Stimulated activated CD4-positive, alpha-beta T cell treated with anti-CD3 and anti-CD28 coated beads, TNF-alpha, amount 100 ng/mL, for 48 hours (primary cell): ENCODE measurements around the gene EXOSC2.

Experiments used
- DNase-seq, 3 donors: peaks; one replicate each; pipeline ENCODE4 v3.0.0-alpha.2; 2020; ENCODE audit warnings: low read depth in 3 of 3

The EXOSC2 gene

GRCh38 chr9:130693426-130694191 is at the start of gene EXOSC2:
Gene EXOSC2, plus strand, starts transcription at chr9:130693780. Its CDS starts 12 bp downstream, at chr9:130693792.
- peak; percentile 94 to 97 (median 95) for DNase-seq

DNA sequence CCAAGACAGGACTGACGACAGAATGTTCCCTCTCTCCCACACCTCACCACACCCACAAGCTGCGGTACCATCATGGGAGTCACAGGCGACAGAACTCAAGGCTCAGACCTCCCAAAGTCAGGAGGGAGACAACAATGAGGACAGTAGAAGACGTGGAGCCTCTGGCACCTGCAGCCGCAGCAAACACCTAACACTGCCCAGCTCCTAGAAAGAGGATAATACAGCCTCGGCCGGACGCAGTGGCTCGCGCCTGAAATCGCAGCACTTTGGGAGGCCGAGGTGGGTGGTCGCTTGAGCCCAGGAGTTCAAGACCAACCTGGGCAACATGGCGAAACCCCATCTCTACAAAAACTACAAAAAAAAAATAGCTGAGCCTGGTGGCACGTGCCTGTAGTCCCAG is 42.4 kb upstream of the EXOSC2 start:
- DNase-seq: no peak

DNA sequence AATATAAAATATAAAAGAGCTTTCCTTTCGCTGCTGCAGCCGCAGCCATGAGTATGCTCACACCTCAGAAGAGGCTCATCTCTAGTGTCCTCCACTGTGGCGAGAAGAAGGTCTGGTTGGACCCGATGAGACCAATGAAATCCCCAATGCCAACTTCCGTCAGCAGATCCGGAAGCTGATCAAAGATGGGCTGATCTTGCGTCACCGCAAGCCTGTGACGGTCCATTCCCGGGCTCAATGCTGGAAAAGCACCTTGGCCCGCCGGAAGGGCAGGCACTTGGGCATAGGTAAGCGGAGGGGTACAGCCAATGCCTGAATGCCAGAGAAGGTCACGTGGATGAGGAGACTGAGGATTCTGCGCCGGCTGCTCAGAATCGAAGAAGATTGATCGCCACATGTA is 41.8 kb upstream of the EXOSC2 start:
- DNase-seq: no peak

GRCh38 chr9:130654879-130655278 is 38.7 kb upstream of the EXOSC2 start:
- DNase-seq: no peak

- DNase-seq: no peak
Observed at GRCh38 chr9:130658893-130659698, 34.5 kb upstream of the EXOSC2 start.

DNA sequence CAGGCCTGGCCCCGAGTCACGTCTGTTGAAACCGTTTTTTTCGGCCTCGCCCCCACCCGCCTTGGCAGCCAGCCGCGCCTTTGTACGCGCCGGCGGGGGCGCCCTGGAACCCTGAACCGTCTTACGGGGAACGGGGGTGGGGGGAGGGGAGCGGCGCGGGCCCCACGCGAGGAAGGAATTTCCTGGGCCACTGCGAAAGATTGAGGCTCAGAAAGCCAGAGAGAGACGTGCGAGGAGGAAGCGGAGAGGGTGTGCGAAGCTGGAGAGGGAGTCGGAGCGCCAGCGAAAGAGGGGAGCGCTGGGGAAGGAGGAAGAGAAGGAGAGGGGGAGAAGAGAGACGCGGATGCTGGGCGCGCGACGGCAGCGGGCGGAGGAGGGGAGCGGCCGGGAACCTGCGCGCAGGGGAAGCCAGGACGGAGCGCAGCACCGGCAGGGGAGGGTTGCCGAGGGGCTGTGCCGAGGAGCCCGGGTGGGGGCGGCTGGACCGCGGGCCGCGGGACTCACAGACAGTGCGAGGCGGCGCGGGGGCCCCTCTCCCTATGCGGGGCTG is 33.8 kb upstream of the EXOSC2 start:
- DNase-seq: no peak

- DNase-seq: no peak
Observed at GRCh38 chr9:130660326-130660682, 33.3 kb upstream of the EXOSC2 start.

DNA sequence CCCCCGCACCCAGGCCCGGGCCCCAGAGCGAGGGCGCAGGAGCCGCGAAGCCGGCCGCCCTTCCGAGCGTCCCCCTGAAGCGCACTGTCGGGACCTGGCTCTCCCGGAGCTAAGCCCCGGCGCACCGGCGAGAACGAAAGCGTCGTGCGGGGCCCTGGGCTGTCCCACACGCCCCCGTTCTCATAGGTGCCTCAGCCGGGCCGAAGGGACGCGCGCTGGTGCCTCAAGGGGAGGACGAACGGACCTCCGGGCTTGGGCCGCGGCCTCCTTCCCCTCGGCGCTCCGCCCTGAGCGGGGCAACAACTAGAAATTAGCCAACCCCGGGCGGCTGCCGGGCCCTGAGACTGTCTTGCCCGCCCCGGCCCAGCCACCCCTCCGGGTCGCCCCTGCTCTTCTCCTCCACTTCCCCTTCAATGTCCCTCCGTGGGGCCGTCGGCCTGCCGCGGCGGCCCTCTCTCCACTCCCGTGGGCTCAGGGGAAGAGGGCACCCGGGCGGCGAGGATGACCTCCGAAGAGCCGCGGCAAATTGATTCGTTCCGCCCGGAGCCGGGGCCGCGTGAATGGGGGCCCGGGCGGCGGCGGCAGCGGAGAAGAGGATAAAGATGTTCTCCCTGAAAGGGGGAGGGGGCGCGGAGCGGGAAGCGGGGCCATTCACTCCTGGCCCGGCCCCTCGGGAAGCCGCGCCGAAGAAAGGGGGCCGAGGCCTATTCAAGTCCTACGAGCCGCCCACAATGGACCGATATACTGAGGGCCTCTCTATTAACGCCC is 32.7 kb upstream of the EXOSC2 start:
- DNase-seq: no peak

DNA sequence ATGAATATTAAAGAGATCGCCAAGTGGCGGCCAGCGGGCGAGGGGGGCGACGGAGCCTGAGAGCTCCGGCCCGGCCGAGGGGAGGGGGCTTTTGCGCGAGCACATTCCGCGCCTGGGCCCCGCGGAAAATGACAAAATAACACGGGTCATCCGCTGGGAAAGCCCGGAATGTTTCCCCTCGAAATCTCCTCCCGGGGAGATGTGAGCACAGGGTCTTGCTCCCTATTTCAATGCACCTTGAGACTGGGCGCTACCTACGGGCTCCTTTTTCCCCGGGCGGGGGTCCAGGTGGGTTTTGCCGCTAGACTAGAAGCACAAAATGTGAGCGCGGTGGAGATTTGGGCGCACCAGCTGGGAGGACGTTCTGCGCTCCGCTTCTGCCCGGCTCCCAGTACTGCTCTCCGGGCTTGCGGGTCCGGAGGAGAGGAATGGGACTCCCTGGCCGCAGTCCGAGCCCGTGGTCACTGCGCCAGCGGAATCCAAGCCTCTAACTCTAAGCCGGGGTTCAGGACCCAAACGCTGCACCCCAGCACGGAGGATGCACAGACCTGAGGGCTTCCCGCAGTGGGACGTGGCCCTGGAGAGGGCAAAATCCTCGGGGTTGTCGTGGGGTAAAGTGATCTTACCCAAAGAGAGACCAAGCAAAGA is 32.0 kb upstream of the EXOSC2 start:
- no peak for DNase-seq

GRCh38 chr9:130662099-130662969 is 31.2 kb upstream of the EXOSC2 start:
- DNase-seq: no peak

- DNase-seq: no peak
Observed at GRCh38 chr9:130662970-130663257, 30.7 kb upstream of the EXOSC2 start.

DNA sequence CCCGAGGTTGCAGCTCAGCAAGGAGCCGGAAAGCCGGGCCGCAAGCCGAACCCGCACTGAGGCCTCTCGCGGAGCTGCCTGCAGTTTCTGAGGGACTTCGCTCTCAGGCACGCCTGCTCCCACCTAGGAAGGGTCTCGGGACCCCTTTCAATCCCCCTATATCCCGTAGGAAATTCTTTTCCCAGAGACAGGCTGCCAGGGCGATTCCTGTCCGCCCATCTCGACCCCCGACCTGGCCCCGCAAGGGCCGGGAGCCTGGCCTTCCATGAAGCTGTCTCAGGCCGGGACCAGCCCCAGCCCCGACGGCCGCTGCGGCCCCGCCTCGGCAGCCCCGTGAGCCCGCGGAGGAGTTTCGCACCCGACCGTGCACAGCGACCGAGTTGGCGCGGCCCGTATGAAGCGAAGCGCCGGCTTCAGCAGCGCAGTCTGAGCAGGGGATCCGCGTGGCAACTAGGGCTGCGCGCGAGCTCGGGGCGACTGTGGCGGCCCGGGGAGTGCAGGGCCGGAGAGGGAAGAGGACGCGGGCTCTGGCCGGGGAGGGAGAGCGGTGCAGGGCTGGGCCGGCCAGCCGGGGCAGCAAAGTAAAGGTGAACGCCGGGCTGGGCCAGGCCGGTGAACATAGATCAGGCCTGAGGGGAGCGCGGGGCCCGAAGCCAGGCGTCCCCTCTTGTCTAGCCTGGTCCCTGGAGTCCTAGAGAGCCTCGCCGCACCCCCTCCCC is 30.2 kb upstream of the EXOSC2 start:
- no peak for DNase-seq

DNA sequence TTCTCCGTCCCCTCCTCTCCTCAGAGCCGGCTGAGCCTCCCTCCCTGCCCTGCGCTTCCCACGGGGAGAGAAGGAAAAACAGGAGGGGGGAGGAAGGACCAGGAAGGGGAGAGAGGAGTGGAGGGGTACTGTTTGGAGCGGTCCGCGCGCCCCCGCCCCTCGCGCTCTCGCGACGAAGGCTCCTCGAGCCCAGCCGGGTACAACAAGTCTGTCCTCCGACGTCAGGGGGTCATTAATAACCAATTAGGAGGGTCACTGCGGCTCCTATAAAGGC is 29.7 kb upstream of the EXOSC2 start:
- DNase-seq: no peak

GRCh38 chr9:130664251-130665028 is 29.1 kb upstream of the EXOSC2 start, which contains the start of gene PRDM12:
Gene PRDM12, plus strand, starts transcription at chr9:130664594. Its CDS starts 60 bp downstream, at chr9:130664654.
- no peak for DNase-seq

DNA sequence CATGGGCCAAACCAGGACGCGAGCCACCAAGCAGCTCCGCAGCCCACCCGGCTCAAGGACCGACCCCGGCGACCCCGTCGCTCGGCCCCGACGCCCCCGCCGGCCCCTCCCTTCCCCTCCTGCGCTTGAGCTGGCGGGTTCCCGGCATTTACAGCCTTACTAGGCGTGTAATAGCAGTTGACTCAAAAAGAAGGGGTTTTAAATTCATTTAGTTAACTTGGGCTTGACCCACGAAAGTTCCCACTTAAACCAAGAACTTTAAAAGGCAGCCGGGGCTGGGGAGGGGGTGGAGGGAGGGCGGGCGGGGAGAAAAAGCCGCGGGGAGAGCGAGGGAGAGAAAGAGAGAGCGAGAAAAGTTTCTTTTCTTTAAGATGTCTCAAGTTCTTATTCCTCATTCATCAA is 28.6 kb upstream of the EXOSC2 start:
- DNase-seq: no peak

DNA sequence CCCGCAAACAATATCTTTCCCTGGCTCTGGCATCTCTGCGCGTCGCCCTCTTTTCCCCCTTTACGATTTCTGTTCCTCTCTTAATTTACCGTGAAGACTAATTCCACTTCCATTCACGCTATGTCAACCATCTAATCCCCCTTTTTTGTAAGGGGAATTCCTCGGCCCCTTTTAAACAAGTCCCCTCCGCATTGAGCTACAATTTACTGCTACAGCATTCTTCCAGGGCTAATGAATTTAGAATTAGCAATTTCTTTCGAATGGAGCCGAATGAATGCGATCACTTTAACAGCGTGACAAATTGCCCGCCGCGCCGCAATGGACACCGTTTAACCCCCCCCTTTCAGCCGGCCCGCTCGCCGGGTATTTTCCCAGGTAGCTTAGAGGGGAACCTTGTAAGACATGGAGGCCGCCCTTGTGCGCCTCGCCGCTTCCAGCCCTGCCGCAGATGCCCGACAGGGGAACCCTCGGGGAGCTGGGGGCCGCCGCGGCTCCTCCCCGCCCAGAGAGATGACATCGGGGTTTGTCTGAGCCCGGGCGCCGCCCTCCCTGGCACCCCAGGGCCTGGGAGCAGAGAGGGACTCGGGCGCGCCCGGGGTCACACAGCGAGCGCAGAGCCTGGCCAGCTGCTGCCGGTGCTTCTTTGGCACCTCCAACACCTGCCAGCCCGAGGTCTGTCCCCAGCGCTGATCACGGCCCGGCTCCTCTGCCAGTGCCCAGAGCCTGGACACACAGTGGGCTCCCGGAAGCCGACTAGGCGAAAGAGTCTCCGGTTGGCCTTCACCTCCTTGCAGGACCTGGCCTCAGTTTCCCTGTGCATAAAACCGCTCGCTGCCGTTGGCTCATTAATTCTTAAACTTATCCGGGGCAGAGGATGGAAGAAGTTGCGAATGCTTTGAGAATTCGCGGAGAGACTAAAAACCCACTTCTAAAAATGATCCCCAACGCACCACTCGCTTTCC is 27.9 kb upstream of the EXOSC2 start:
- DNase-seq: no peak

- no peak for DNase-seq
Observed at GRCh38 chr9:130666393-130667119, 27.0 kb upstream of the EXOSC2 start.

- DNase-seq: no peak
Observed at GRCh38 chr9:130667120-130667435, 26.5 kb upstream of the EXOSC2 start.
